Measurements from ENCODE around the gene ITPR3.

ITPR3 gene

DNA sequence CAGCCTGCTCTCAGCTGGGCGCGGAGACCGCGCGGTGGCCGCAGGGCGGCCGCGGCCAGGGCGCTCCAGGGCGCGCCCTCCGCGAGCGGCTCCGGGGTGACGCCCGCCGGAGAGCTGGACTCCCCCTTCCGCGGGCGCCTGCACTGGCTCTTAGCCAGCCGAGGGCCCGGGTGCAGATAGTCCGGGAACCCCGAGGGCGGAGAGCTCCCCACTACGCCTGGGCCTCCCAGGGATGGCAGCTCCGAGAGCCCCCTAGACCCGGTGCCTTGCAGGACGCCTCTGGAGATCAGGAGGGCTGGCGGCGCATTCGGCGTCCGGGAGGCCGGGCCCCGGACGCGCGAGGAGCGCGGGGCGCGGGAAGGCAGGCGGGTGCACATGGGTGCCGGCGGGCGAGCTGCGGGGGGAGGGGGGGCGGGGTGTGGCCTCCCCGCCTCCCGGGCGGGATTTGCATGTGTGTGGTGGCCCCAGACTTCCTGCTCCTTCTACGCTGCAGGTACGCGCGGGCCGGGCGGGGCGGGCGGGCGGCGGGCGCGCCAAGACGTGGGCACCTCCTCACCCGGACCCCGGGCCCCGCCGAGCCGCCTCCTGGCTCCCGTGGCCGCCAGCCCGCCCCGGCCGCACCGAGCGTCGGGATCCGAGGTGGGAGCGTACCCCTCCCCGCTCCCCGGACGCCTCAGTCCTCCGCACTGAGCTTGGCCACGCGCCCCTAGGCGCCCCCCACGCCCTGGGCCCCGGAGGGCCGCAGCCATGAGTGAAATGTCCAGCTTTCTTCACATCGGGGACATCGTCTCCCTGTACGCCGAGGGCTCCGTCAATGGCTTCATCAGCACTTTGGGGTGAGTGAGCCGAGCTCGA lies at the start of gene ITPR3:
TSS of gene ITPR3 (plus strand) at position 467 of the 855 bp plus-strand sequence. CDS start at position 748, 281 bp downstream.
- DNase-seq (ENCODE audit: low read depth), result no peak

DNA sequence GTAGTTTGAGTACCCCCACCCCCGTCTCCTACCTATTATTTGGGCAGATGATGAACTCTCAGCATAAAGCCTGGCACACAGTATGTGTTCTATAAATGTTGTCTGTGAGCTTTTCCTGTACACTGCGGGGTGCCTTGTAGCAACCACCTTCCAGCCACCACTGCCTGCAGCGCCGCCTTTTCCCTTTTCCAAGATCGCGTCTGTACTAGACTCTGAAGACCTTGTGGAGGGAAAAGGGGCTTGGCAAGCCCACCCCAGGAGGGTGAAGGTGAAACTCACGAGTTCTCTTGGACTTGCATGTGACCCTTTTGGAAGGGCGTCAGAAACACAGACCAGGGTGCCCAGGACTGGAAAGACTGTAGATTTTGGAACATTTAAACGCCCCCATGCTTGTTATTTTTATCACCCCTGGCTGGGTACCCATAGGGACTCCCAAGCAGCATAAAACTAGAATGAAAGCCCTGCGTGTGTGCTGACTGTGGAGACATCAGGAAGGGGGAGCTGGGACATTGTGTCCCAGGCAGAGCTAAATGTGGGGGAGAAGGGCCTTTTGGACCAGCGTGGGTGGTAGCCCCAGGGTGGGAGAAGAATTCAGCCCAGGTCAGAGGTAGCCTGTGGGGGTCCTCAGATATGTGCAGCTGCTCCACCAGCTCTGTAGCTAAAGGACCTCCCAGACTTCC lies 49.3 kb upstream of the ITPR3 start:
- DNase-seq (ENCODE audit: low read depth), result no peak

DNA sequence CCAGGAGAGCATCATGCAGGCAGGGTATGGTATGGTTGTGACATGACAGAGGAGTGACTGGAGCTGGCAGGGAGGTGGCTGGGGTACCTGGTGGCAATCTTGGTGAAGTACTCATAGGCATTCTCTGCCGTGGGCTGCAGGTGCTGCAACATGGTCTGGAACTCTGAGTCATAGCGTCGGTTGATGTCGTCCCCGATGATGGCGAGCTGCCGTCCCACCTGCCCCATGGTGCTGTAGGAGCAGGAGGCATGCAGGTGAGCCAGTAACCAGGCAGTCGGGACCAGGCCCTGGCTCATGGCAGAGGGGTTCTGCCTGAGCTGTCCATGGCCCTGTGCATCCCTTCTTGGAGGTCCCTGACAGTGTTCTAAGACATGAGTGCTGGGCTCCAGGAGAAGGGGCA lies 45.9 kb upstream of the ITPR3 start:
- DNase-seq (ENCODE audit: low read depth), result no peak

DNA sequence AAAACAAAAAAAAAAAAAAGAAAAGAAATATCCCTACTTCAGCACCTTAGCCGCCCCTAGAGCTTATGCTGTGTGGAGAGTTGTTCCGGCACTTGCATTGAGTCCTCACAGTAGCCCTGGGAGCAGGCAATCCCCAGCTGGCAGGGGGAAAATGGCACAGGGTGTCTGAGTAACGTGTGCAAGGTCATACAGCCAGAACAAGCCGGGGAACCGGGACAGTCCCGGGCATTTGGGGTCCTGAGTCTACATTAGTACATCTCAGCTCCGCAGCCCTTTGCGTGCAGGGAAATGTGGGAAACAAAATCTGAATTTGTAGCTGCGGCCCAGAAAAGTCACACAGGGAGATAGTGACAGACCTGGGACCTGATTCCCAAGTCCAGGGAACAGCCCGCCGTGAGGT lies 44.5 kb upstream of the ITPR3 start:
- DNase-seq (ENCODE audit: low read depth), result no peak

DNA sequence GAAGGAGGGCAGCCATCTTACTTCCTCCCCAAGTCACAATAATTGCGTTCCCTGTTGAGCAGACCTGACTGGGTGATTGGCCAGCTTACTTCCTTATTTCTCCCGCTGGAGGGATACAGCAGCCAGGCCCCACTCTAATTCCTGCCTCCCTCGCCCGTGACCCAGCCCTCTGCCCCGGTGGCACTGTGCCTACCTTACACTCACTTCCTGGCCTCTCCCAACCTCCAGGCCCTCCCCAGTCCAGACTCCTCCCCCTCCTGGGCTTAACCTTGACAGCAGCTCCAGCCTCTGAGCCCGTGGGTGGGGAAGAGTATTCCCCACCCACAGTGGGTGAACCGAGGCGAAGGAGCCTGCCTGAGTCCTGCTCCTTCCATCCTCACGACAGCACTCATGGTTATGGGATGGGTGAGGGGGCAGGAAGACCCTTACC lies 44.0 kb upstream of the ITPR3 start:
- DNase-seq (ENCODE audit: low read depth), result no peak

DNA sequence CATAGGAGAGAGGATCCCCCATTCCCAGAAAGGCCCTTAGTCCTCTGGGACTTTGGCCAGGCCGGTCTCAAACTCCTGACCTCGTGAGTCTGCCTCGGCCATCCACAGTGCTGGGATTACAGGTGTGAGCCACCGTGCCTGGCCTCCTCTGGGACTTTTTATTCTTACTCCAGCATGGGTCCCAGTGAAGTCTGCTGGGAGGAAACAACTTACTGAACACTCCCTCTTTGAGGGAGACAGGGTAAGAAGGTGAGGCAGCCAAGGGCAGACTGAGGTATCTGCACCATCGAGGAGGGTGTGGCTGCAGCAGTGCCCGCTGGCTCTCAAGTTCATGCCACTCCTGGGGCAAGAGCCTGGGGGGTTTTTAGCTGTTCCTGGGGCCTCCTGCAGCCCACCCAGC lies 43.4 kb upstream of the ITPR3 start:
- DNase-seq (ENCODE audit: low read depth), result no peak

DNA sequence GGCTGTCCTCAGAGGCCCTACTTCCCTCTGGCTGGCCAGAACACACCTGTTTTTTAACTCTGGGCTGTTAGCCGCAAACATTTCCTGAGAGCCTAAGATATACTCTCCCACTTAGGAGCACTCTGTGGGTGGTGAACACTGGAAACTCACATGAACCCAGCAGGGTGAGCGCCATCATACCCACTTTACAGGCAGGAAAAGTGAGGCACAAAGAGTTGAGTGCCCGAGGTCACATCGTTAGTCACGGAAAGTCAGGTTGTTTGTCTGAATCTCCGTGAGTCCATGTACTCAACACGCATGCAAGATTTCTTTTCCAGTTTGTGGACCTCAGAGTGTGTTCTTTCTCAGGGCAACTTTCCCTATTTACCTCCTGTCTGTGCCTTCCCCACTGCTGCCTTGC lies 43.0 kb upstream of the ITPR3 start:
- no peak for DNase-seq (ENCODE audit: low read depth)

DNA sequence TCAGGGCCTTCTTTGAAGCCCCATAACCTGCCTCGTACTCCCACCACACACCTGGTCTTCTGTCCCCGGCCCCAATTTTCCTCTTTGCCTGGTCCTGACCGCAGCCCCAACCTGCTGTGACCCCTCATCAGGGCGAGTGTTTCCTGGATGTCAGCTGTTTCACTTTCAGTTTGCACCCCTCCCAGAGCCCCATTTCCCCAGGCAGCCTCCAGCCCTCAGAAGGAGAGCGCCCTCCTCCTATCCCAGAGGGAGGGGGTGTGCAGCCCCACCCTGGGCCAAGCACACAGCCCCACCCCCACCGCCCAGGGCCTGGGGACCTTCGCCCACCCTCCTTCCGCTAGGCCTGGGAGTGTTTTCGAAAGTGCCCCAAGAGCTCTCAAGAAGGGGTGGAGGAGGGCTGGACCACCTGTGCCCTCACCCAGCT lies 42.5 kb upstream of the ITPR3 start:
- no peak for DNase-seq (ENCODE audit: low read depth)

DNA sequence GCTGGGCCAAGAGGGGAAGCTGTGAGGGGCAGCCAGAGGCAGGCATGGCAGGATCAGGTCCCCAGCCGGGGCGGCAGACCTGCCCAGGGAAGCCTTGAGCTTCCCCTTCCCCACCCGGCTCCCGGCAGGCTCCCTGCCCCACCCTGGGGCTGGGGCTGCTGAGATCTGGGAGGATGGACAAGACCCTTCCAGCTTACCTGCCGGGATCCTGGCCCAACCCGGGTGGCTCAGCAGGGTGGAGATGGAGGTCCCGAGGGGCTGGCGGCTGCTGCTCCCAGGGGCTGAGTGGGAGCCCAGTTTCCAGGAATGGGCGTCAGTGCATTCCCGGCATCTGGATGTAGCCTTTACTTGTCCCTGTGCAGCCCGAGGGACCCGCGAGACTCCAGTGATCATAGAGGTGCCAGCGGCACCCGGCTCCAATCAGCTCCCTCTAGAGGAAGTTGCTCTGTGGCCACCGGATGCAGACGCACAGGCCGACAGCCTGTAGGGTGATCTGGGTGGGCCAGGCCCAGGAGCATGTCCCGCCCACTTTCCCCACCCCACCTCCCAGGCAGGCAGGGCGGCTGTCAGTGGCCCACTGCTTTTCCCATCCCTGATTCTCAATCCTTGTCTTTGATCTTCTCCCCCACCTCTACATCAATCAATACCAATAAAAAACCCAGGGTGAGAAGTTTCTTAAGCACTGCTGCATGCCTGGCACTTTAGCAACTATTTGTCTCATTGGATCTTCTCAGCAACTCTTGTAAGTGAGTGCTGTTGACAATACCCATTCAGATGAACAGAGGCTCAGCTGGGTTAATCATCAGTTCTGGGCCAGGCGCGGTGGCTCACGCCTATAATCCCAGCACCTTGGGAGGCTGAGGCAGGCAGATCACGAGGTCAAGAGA lies 41.1 kb upstream of the ITPR3 start, which contains the start of gene BAK1:
TSS of gene BAK1 (minus strand) at position 449 of the 887 bp plus-strand sequence. CDS start 2,672 bp downstream, outside the sequence.
- peak; percentile 59 for DNase-seq (ENCODE audit: low read depth)

DNA sequence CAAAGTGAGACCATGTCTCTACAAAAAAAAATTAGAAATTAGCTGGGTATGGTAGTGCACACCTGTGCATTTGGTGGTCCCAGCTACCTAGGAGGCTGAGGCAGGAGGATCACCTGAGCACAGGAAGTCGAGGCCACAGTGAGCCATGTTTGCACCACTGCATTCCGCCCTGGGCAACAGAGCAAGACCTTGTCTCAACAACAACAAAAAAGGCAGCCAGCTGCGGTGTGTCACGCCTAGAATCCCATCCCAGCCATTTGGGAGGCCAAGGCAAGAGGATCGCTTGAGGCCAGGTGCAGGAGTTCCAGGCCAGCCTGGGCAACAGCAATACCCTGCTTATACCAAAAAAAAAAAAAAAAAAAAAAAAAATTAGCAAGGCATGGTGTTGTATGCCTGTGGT lies 39.9 kb upstream of the ITPR3 start:
- no peak for DNase-seq (ENCODE audit: low read depth)

DNA sequence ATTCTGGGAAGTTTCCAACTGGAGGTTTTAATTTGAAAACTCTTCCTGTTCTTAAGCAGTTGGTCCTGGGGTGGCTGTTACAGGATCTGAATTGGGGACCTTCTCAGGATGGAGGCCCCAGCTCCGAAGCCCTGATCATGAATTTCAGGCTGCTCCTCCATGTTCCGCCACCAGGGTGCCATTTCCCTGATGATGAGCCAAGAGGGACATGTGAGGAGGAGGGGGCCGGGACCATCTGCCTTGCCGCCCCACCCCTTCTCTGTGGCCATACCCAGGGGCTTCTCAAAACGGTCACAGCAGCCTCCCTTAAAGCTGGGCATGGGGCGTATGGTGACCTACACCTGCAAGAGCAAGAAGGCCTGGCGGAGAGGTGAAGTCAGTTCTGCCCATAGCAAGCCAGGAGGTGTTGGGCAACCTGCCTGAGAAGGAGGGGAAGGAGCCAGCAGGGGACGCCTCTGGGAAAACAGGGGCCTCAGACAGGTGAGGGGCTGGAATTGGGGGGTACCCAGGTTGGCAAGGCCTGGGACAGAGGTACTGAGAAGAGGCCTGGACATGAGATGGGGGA lies 37.4 kb upstream of the ITPR3 start:
- no peak for DNase-seq (ENCODE audit: low read depth)

DNA sequence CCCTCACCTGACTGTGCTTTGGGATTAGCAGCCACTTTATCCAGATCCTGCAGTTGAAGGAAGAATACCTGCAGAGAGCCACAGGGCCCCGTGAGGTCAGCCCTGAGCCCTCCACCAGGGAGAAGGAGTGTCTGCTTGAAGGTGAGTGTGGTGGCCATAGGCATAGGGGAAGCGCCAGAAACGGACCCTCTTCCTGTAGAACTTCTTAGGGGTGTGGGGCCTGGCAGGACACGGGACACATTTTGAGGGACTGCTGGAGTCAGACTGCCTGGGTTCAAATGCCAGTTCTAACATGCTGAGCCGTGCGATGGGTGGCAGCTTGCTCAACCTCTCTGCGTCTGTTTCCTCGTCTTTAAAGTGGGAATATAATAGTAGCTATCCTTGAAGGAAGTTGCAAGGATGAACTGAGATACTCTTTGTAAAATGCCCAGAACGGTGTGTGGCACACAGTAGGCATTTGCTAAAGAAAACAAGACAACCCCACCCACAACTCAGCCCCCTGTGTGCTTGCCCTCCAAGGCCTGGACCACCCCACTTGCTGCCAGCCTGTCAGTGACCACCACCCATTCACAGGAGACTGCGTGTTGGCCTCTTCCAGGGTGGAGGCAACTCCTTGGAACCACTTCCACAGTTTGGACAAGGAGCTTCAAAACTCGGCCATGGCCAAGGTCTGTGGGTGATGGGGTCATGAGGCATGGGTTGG lies 36.3 kb upstream of the ITPR3 start:
- DNase-seq (ENCODE audit: low read depth), result no peak

DNA sequence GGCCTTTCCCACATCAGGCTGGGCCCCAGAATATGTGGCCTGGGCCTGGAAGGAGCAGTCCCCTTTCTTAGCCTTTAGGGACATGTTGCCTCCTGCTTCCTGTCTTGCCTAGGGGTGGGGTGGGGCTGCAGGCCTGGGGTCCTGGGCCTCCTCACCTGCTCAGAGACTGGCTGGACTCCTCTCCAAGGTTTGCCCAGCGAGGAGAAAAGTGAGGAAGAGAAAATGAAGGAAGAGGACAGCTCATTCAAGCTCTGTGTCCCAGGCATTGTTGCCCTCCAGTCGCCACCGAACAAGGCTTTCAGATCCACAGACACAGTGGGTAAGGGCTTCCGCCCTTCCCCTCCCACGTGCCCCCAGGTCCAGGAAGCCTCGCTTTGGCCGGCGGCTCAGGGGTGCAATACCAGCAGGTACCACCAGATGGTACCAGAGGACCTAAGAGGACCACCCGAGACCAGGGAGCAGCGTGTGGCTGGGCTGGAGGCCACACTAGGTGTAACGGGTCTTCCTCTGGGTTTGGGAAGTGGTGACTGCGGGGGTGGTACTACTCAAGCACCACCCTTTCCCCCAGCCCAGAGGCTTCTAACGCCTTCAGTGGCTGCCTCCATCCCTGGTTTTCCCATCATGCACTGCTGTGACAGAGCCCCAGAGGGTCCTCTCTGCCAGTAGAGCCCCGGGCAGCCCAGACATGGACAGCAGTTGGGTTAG lies 35.6 kb upstream of the ITPR3 start:
- DNase-seq (ENCODE audit: low read depth), result no peak

DNA sequence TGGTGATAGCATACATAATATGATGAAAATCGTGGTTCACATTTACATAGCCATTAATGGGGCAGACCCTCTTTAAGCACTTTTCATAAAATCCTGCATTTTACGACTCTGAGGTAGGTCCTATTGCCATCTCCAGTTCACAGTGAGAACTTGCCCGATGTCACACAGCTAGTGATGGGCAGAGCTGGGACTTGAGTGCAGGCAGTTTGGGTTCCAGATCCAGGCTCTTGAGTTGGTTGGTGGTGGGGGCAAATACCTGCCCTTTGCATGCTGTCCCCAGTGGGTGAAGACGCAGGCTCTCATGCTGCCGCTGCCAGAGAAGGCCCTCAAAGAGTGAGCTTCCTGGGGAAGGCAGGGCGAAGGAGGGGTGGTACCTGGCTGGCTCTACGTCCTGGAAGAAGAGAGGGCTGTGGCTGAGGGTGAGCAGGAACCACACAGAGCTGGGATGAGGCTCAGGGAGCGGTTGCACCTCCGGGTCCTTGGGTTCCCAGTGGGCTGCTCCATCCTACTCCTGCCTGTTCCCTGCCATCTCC lies 34.9 kb upstream of the ITPR3 start:
- no peak for DNase-seq (ENCODE audit: low read depth)

DNA sequence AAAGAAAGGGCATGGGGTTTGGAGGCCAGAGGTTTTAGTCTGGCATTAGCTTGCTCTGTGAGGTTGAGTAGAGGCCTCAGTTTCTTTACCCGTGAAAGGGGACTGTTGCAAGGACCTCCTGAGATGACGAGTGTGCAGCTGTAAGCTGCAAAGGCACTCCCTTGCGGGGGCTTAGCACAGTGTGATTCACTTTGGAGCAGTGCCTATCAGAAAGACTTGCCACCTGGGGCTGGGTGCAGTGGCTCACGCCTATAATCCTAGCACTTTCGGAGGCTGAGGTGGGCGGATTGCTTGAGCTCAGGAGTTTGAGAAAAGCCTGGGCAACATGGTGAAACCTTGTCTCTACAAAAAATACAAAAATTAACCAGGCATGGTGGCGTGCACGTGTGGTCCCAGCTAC lies 33.6 kb upstream of the ITPR3 start:
- no peak for DNase-seq (ENCODE audit: low read depth)

DNA sequence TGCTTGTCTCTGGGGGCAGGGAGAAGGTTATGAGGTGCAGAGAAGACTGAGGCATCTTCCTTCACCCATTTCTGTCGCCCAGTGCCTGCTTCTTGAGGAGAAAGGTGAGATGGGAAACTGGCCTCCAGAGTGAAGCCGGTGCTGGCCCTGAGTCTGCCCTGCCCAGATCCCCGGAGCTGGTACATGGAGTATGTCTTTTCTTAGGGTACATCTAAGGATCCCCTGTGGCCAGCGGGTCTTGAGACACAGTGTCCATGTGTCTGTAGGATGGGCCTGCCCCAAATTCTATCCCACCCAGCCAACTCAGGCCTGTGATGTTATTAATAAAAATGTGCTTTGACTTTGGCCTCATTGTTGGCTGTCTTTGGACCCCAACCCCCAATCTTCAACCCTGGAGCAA lies 32.2 kb upstream of the ITPR3 start:
- no peak for DNase-seq (ENCODE audit: low read depth)

DNA sequence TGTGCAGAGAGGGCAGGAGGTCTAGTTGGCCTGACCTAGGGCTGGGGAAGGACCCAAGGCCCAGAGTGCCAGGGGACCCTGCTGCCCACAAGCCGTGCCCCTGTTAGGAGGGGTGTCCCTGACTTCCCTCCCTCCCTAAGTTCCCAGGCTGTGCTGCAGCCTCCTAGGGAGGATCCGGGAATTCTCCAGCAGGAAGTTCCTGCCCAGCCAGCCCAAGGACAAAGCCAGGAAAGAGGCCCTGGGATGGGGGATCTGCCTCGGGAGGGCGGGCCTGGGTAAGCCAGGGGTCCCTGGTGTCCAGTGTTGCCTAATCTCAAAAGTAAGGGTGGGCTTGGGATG lies 31.8 kb upstream of the ITPR3 start:
- no peak for DNase-seq (ENCODE audit: low read depth)

DNA sequence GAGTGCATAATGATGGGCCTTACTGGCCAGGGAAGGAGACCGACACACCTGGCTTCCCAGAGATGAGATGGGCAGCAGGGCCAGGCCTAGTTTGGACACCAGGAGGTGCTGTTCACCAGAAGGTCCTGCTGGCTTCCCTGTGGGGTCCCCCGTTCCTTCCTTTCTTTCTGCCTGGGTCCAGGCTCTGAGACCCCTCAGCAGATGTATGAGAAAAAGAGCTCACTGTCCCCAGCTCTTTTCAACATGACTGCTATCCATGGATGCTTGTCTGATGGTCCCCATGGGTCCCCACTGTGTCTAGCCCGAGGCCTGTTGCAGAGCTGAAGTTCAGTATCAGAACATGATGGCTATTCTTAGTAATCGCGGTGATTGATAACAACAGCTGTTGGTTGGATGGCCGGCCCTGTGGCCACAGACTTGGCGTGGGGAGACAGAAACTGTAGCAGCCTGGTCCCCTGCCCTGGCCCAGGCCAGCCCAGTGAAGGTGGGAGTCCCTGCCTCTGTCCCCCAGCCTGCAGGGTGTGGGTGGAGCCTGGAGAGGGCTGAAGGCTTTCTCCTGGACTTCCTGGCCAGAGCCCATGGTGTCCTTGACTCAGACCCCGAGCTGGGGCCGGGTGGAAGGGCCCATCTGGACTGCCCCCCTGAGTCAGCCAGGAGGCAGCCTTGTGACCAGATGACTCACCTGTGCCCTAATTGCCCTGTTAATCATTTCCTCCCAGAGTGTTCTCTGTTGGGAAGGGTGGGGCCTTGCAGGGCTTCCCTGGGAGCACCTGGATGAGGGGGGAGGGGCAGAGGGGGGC lies 31.2 kb upstream of the ITPR3 start:
- no peak for DNase-seq (ENCODE audit: low read depth)

DNA sequence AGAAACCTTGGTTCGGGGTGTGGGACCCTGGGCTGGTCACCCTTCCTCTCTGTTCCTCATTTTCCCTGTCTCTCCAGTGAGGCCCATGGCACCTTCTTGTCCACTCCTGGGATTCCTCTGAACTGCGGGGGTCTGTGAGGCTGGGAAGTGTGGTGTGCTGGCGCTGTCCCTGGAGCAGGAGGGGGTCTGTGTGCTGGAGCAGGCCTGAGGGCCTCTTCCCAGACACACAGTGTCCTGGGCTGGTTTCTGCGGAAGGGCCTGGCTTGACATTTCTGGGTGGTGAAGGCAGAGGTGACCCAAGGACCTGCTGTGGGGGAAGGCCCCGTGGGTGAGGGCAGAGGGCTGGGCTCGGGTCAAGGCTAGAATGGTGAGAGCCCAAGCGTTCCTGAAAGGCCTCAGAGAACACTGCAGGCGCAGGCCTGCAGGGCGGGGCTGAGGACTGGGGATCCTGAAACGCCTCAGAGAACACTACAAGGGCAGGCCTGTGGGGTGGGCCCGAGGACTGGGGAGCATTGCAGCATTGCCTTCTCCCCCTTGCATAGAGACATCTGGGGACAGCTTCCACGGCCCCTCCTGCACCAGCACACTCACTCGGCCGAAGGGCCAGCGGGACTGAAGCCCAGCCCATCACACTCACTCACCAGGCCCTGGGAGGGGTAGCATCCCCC lies 30.5 kb upstream of the ITPR3 start:
- no peak for DNase-seq (ENCODE audit: low read depth)

Measured in non-pigmented ciliary epithelial cell (primary cell).